ENCODE measurements around the gene SNORC.
"Not testable (repeated sequence)": the region's sequence is repeated elsewhere in the genome, so short reads cannot be mapped to it uniquely, and the experiment has no call there.

SNORC gene

GRCh38 chr2:232896720-232897597, 26.9 kb downstream of the SNORC start:
- DNase-seq (ENCODE audit: low read depth) = no peak

- peak; percentile 65 for DNase-seq (ENCODE audit: low read depth)
Measured at GRCh38 chr2:232897598-232898408, 27.7 kb downstream of the SNORC start.

GRCh38 chr2:232898592-232899543, 28.8 kb downstream of the SNORC start:
- DNase-seq (ENCODE audit: low read depth) = no peak

- no peak for DNase-seq (ENCODE audit: low read depth)
Measured at GRCh38 chr2:232900811-232901735, 31.0 kb downstream of the SNORC start.

GRCh38 chr2:232901736-232902578, 31.9 kb downstream of the SNORC start:
- peak; percentile 60 for DNase-seq (ENCODE audit: low read depth)

GRCh38 chr2:232903989-232904388, 33.9 kb downstream of the SNORC start:
- DNase-seq (ENCODE audit: low read depth) = no peak

- not testable (repeated sequence) for DNase-seq (ENCODE audit: low read depth)
Measured at GRCh38 chr2:232906867-232907717, 37.0 kb downstream of the SNORC start.

- not testable (repeated sequence) for DNase-seq (ENCODE audit: low read depth)
Measured at GRCh38 chr2:232907718-232908085, 37.6 kb downstream of the SNORC start.

- DNase-seq (ENCODE audit: low read depth) = no peak
Measured at GRCh38 chr2:232908695-232909094, 38.6 kb downstream of the SNORC start.

GRCh38 chr2:232910376-232910775, 40.3 kb downstream of the SNORC start:
- no peak for DNase-seq (ENCODE audit: low read depth)

GRCh38 chr2:232911712-232912277, 41.7 kb downstream of the SNORC start:
- no peak for DNase-seq (ENCODE audit: low read depth)

- DNase-seq (ENCODE audit: low read depth) = no peak
Measured at GRCh38 chr2:232913903-232914302, 43.8 kb downstream of the SNORC start.

- no peak for DNase-seq (ENCODE audit: low read depth)
Measured at GRCh38 chr2:232919141-232919540, 49.1 kb downstream of the SNORC start.

- no peak for DNase-seq (ENCODE audit: low read depth)
Measured at GRCh38 chr2:232920055-232920454, 50.0 kb downstream of the SNORC start.

- no peak for DNase-seq (ENCODE audit: low read depth)
Measured at GRCh38 chr2:232920760-232921159, 50.7 kb downstream of the SNORC start.

- no peak for DNase-seq (ENCODE audit: low read depth)
Measured at GRCh38 chr2:232924433-232924832, 54.4 kb downstream of the SNORC start.

- no peak for DNase-seq (ENCODE audit: low read depth)
Measured at GRCh38 chr2:232925153-232925820, 55.2 kb downstream of the SNORC start.

GRCh38 chr2:232925821-232926156, 55.7 kb downstream of the SNORC start:
- DNase-seq (ENCODE audit: low read depth) = no peak
